ENCODE results near the gene MRPS18B.

The MRPS18B gene

GRCh38 chr6:30617565-30618269, at the start of gene MRPS18B:
Gene MRPS18B, plus strand, starts transcription at chr6:30617840. Its CDS starts 26 bp downstream, at chr6:30617866.
- TF ChIP-seq, protein P1, sequence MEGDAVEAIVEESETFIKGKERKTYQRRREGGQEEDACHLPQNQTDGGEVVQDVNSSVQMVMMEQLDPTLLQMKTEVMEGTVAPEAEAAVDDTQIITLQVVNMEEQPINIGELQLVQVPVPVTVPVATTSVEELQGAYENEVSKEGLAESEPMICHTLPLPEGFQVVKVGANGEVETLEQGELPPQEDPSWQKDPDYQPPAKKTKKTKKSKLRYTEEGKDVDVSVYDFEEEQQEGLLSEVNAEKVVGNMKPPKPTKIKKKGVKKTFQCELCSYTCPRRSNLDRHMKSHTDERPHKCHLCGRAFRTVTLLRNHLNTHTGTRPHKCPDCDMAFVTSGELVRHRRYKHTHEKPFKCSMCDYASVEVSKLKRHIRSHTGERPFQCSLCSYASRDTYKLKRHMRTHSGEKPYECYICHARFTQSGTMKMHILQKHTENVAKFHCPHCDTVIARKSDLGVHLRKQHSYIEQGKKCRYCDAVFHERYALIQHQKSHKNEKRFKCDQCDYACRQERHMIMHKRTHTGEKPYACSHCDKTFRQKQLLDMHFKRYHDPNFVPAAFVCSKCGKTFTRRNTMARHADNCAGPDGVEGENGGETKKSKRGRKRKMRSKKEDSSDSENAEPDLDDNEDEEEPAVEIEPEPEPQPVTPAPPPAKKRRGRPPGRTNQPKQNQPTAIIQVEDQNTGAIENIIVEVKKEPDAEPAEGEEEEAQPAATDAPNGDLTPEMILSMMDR (IDR thresholded peaks at IDR 0.05; ENCODE audit: control extremely low read depth, extremely low read depth, low read depth, missing control alignments) = no peak
- POLR2A ChIA-PET = interaction anchor here (0.5 to 0.8 kb wide), 2 partner anchors 55 to 61 kb away, joined by 3 read pairs; partner anchors contain the start of gene PRR3
- peak; percentile 89 for DNase-seq (ENCODE audit: extremely low spot score)
- CTCF ChIA-PET = interaction anchor here (0.8 to 2.8 kb wide), 11 partner anchors 8 to 135 kb away, joined by 3 to 11 read pairs (median 5); partner anchors contain the start of genes ATAT1 and DHX16

- ChIA-PET POLR2A (no interaction called here), CTCF (interaction anchor here (3.9 kb wide), 1 partner anchor 24 kb away, joined by 31 read pairs; no protein-coding TSS in a partner anchor)
- TF ChIP-seq, protein P1 (IDR thresholded peaks at IDR 0.05; ENCODE audit: control extremely low read depth, extremely low read depth, low read depth, missing control alignments) = no peak
- DNase-seq (ENCODE audit: extremely low spot score) = no peak
These were observed 49.4 kb upstream of the MRPS18B start for GRCh38 chr6:30568245-30568644.

DNA sequence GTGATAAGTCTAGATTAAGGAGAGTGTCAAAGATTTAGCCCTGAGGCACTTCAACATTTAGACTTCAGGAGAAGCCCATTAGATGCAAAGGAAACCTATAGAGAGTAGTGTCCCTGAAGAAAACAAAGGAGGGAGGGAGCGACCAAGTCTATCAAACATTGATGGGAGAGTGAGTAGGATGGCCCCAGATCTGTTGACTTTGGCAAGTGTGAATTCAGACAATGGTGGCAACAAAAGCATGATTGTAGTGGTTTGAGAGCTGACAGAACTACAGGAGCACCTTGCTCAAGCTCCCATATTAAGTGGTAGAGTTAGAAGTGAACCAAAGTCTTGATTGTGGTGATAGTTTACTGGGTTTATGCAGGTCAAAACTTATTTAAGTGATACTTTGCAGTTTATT, 47.4 kb upstream of the MRPS18B start:
- CTCF ChIA-PET = interaction anchor here (1.0 to 2.3 kb wide), 8 partner anchors 15 to 88 kb away, joined by 4 to 13 read pairs (median 6); partner anchors contain the start of gene GNL1
- DNase-seq (ENCODE audit: extremely low spot score) = no peak
- POLR2A ChIA-PET = interaction anchor here (1.2 to 1.8 kb wide), 4 partner anchors 13 to 77 kb away, joined by 3 to 19 read pairs (median 8); partner anchors contain the start of gene PRR3
- TF ChIP-seq, protein P1 (IDR thresholded peaks at IDR 0.05; ENCODE audit: control extremely low read depth, extremely low read depth, low read depth, missing control alignments) = no peak

GRCh38 chr6:30570740-30571074, 46.9 kb upstream of the MRPS18B start:
- no peak for DNase-seq (ENCODE audit: extremely low spot score)
- ChIA-PET CTCF (interaction anchor here (1.0 to 2.3 kb wide), 9 partner anchors 15 to 89 kb away, joined by 4 to 13 read pairs (median 6); partner anchors contain the start of gene GNL1), POLR2A (interaction anchor here (0.7 to 1.8 kb wide), 5 partner anchors 14 to 78 kb away, joined by 3 to 19 read pairs (median 7); partner anchors contain the start of gene PRR3)
- TF ChIP-seq, protein P1 (IDR thresholded peaks at IDR 0.05; ENCODE audit: control extremely low read depth, extremely low read depth, low read depth, missing control alignments) = no peak

GRCh38 chr6:30571075-30571761, 46.4 kb upstream of the MRPS18B start, which contains the start of gene ABCF1:
Gene ABCF1, plus strand, starts transcription at chr6:30571442. Its CDS starts 46 bp downstream, at chr6:30571488.
- POLR2A ChIA-PET = interaction anchor here (0.7 to 1.8 kb wide), 6 partner anchors 14 to 78 kb away, joined by 3 to 19 read pairs (median 6); partner anchors contain the start of gene PRR3
- DNase-seq (ENCODE audit: extremely low spot score) = peak; percentile 99
- CTCF ChIA-PET = interaction anchor here (1.0 to 2.3 kb wide), 7 partner anchors 19 to 89 kb away, joined by 4 to 13 read pairs (median 7); no protein-coding TSS in a partner anchor

More at GRCh38 chr6:30571075-30571761, 46.4 kb upstream of the MRPS18B start, which contains the start of gene ABCF1:
- TF ChIP-seq, protein P1 (IDR thresholded peaks at IDR 0.05; ENCODE audit: control extremely low read depth, extremely low read depth, low read depth, missing control alignments) = no peak

Data from GM10248 (cell line).